ENCODE results near the gene ZBTB7C. TPM values are rescaled to one million over a fixed set of nuclear protein-coding genes. Genes with fewer than 3 reads are reported as not detected.
A peak's percentile ranks its signal among the peaks of the same experiment; 100 is the strongest.

Gene ZBTB7C
- polyA plus RNA-seq, 2 of the 4 experiments (the other 2 are of a cell fraction) = 0.10 to 0.12 TPM

DNA sequence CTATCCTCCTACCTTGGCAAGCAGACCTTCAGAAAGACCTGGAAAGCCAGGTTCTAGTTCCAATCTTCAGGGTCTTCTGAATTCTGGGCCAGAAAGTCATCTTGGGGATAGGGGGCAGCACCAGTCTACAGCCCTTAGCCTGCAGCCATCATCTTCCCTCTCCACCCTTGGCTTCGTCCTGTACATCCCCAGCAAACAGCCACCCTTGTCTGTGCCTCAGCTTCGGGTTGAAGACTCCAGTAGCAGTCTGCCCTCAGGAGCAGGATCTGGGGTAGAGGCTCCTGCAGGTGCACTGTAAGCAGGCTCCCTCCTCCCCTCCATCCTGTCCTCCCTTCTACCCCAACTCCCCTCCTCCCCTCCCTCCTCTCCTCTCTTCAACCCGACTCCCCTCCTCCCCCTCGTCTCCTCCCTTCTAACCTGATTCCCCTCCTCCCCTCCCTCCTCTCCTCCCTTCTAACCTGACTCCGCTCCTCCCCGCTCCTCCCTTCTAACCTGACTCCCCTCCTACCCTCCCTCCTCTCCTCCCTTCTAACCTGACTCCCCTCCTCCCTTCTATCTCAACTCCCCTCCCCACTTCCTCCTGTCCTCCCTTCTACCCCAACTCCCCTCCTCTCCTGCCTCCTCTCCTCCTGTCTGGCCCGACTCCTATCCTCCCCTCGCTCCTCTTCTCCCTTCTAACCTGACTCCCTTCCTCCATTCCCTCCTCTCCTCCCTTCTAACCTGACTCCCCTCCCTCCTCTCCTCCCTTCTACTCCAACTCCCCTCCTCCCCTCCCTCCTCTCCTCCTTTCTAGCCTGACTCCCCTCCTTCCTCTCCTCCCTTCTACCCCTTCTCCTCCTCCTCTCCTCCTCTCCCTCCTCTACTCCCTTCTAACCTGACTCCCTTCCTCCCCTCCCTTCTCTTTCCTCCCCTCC is 388.6 kb downstream of the ZBTB7C start:
- ATAC-seq (no peak), DNase-seq (ENCODE audit: low read depth in 1 of 2, low spot score in 1 of 2) (no peak), FAIRE-seq (no peak)
- H3K9me3 ChIP-seq = no peaks in the 10 kb centered on the region
- no peak overlapping the region for H3K4me2 ChIP-seq
- H3K4me1 ChIP-seq = peaks cover 56% of the 10 kb centered on the region
- CTCF ChIA-PET = interaction anchor here (0.6 to 1.8 kb wide), 8 partner anchors 10 to 426 kb away, joined by 3 to 7 read pairs (median 5); no protein-coding TSS in a partner anchor
- H3K4me3 ChIP-seq = no peak overlapping the region
- H3K27ac ChIP-seq = peak overlapping the region; percentile 81 to 91
- POLR2A ChIA-PET = interaction anchor here (0.5 to 0.6 kb wide), 3 partner anchors 12 to 89 kb away, joined by 3 to 5 read pairs (median 3); no protein-coding TSS in a partner anchor
- TF ChIP-seq EHMT2 (IDR thresholded peaks at IDR 0.05; ENCODE audit: low read depth) (no peak), CBX8 (IDR thresholded peaks at IDR 0.05) (no peak), RCOR1 (IDR thresholded peaks at IDR 0.05; ENCODE audit: low read depth, low read length) (no peak), ATOH8 (CRISPR knock-in tag; IDR thresholded peaks at IDR 0.05; ENCODE audit: low read depth) (no peak), HOXB13 (CRISPR knock-in tag; IDR thresholded peaks at IDR 0.05; ENCODE audit: low read depth) (no peak), NFE2L2 (conservative IDR thresholded peaks at IDR 0.05; ENCODE audit: low read length) (no peak), CHD4 (IDR thresholded peaks at IDR 0.05; ENCODE audit: borderline replicate concordance) (no peak), ZC3H11A (IDR thresholded peaks at IDR 0.05) (no peak), FOSL2 (IDR thresholded peaks at IDR 0.05) (no peak), FOSL2 (CRISPR knock-in tag; IDR thresholded peaks at IDR 0.05) (no peak), GATA3 (IDR thresholded peaks at IDR 0.05; ENCODE audit: borderline replicate concordance) (no peak), MAFK (IDR thresholded peaks at IDR 0.05; ENCODE audit: partially characterized antibody) (no peak), RARB (CRISPR knock-in tag; IDR thresholded peaks at IDR 0.05) (no peak), ZNF302 (CRISPR knock-in tag; IDR thresholded peaks at IDR 0.05) (no peak), ESRRA (IDR thresholded peaks at IDR 0.05; ENCODE audit: borderline replicate concordance, low read length) (no peak)
- TF ChIP-seq, protein P1, sequence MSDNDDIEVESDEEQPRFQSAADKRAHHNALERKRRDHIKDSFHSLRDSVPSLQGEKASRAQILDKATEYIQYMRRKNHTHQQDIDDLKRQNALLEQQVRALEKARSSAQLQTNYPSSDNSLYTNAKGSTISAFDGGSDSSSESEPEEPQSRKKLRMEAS (IDR thresholded peaks at IDR 0.05) = no peak
- WGBS (ENCODE audit: missing lambda C conversion rate) = 90% methylated on average over 4 of the region's 8 CpGs

DNA sequence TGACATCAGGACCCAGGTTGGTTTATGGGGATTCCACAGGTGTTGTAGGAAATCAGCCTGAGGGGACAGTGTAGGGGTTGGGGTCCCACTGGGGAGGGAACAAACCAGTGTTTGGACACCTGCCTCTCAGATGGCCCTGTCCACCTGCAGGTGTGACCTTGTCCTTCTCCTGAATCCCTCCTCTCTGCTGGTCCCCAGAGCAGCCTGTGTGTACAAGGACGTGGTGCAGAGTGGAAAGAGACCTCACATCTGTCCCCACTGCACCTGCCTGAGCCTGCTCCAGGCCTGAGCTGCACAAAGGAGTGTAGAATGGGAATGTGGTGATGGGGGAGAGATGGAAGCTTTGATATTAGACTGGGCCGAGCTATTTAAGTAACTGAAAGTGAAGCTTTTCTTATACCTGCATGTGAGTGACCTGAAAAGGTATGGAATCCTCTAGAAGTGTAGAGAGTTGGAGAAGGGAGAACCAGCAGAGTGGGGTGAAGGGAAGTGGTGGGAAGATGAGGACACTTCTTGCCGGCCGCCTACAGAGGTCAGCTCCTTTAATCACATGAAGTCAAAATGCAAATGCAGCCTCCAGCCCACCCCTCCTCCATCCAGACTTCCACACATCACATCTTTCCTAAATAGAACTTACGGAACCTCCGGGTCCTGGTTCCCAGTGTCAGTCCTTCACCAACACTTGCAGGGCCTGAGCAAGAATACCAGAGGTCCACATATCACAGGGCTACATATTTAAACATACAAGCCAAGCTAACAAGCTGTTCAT is 389.4 kb downstream of the ZBTB7C start:
- Histone ChIP-seq H3K27ac (peak overlapping the region; percentile 81 to 91; a peak in 5 of 6 replicates), H3K4me2 (no peak overlapping the region), H3K4me1 (peaks cover 56% of the 10 kb centered on the region), H3K4me3 (no peak overlapping the region), H3K9me3 (no peaks in the 10 kb centered on the region)
- no peak for TF ChIP-seq SMC3 (IDR thresholded peaks at IDR 0.05)
- TF ChIP-seq, protein P2, sequence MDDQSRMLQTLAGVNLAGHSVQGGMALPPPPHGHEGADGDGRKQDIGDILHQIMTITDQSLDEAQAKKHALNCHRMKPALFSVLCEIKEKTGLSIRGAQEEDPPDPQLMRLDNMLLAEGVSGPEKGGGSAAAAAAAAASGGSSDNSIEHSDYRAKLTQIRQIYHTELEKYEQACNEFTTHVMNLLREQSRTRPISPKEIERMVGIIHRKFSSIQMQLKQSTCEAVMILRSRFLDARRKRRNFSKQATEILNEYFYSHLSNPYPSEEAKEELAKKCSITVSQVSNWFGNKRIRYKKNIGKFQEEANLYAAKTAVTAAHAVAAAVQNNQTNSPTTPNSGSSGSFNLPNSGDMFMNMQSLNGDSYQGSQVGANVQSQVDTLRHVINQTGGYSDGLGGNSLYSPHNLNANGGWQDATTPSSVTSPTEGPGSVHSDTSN (IDR thresholded peaks at IDR 0.05) = no peak
- TF ChIP-seq, protein P3, sequence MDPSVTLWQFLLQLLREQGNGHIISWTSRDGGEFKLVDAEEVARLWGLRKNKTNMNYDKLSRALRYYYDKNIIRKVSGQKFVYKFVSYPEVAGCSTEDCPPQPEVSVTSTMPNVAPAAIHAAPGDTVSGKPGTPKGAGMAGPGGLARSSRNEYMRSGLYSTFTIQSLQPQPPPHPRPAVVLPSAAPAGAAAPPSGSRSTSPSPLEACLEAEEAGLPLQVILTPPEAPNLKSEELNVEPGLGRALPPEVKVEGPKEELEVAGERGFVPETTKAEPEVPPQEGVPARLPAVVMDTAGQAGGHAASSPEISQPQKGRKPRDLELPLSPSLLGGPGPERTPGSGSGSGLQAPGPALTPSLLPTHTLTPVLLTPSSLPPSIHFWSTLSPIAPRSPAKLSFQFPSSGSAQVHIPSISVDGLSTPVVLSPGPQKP (IDR thresholded peaks at IDR 0.05; ENCODE audit: low read depth, low read length) = no peak
- TF ChIP-seq, protein P4, sequence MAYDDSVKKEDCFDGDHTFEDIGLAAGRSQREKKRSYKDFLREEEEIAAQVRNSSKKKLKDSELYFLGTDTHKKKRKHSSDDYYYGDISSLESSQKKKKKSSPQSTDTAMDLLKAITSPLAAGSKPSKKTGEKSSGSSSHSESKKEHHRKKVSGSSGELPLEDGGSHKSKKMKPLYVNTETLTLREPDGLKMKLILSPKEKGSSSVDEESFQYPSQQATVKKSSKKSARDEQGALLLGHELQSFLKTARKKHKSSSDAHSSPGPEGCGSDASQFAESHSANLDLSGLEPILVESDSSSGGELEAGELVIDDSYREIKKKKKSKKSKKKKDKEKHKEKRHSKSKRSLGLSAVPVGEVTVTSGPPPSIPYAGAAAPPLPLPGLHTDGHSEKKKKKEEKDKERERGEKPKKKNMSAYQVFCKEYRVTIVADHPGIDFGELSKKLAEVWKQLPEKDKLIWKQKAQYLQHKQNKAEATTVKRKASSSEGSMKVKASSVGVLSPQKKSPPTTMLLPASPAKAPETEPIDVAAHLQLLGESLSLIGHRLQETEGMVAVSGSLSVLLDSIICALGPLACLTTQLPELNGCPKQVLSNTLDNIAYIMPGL (CRISPR knock-in tag; IDR thresholded peaks at IDR 0.05; ENCODE audit: borderline replicate concordance) = no peak
- no peak for TF ChIP-seq KDM5A (IDR thresholded peaks at IDR 0.05)
- no peak for TF ChIP-seq FOSL2 (IDR thresholded peaks at IDR 0.05)
- no peak for TF ChIP-seq FOSL2 (CRISPR knock-in tag; IDR thresholded peaks at IDR 0.05)
- TF ChIP-seq NPAS2 (CRISPR knock-in tag; IDR thresholded peaks at IDR 0.05; ENCODE audit: borderline replicate concordance) = no peak
- TF ChIP-seq MAFK (IDR thresholded peaks at IDR 0.05; ENCODE audit: partially characterized antibody) = no peak
- TF ChIP-seq HOXA7 (CRISPR knock-in tag; IDR thresholded peaks at IDR 0.05) = no peak
- TF ChIP-seq RFX5 (IDR thresholded peaks at IDR 0.05) = no peak
- TF ChIP-seq GATA3 (IDR thresholded peaks at IDR 0.05; ENCODE audit: borderline replicate concordance) = no peak
- TF ChIP-seq ZNF302 (CRISPR knock-in tag; IDR thresholded peaks at IDR 0.05) = no peak
- TF ChIP-seq CBX2 (IDR thresholded peaks at IDR 0.05; ENCODE audit: borderline replicate concordance, low read depth) = no peak
- no peak for TF ChIP-seq USF2 (IDR thresholded peaks at IDR 0.05)
- TF ChIP-seq PHF8 (IDR thresholded peaks at IDR 0.05; ENCODE audit: borderline replicate concordance, low read depth) = no peak
- TF ChIP-seq POLR2A (IDR thresholded peaks at IDR 0.05; ENCODE audit: low read length) = no peak
- no peak for TF ChIP-seq ZSCAN20 (CRISPR knock-in tag; IDR thresholded peaks at IDR 0.05)
- no peak for DNase-seq (ENCODE audit: low read depth in 1 of 2, low spot score in 1 of 2)
- ChIA-PET POLR2A (interaction anchor here (0.6 kb wide), 2 partner anchors 11 to 14 kb away, joined by 3 to 5 read pairs; no protein-coding TSS in a partner anchor), CTCF (interaction anchor here (0.6 to 1.8 kb wide), 5 partner anchors 12 to 427 kb away, joined by 3 to 7 read pairs (median 4); no protein-coding TSS in a partner anchor)
- 69% methylated on average over 6 of the region's 6 CpGs for WGBS (ENCODE audit: missing lambda C conversion rate)
- FAIRE-seq = no peak
- no peak for ATAC-seq

All from A549 (cell line).